Gastrocnemius medialis (tissue), 4 donors: Measurements from ENCODE around the gene GLYAT.

ENCODE experiments used
- CTCF ChIP-seq, 5 experiments: fragments of 450-650 bp in 3 of 5; fragments of 200-600 bp in 2 of 5; sonication (generic) in 2 of 5; IDR thresholded peaks in 4 of 5; conservative IDR thresholded peaks in 1 of 5; 1 replicate in 4 of 5; 2 replicates in 1 of 5; pipeline ENCODE4 v1.5.1; 2016 to 2019; ENCODE audit warnings: antibody characterized with exemption in 5 of 5, mild to moderate bottlenecking in 3 of 5, moderate library complexity in 3 of 5
- POLR2A ChIP-seq, 2 donors: fragments of 450-650 bp; IDR thresholded peaks; one replicate each; pipeline ENCODE4 v1.6.1; 2017; ENCODE audit warnings: antibody characterized with exemption in 2 of 2, mild to moderate bottlenecking in 2 of 2, moderate library complexity in 2 of 2

GRCh38 chr11:58770627-58771457 lies 39.1 kb upstream of the GLYAT start:
- TF ChIP-seq CTCF (IDR thresholded peaks at IDR 0.05 in 4 of 5, conservative IDR thresholded peaks at IDR 0.05 in 1 of 5) (no peak), POLR2A (IDR thresholded peaks at IDR 0.05) (no peak)
